NCI-H446 (cell line): Measurements from ENCODE around the gene CHRM2.

Source experiments
- DNase-seq, 2 experiments: peaks; one replicate each; lab custom pipeline; 2025; lab: John Stamatoyannopoulos, UW

The CHRM2 gene

DNA sequence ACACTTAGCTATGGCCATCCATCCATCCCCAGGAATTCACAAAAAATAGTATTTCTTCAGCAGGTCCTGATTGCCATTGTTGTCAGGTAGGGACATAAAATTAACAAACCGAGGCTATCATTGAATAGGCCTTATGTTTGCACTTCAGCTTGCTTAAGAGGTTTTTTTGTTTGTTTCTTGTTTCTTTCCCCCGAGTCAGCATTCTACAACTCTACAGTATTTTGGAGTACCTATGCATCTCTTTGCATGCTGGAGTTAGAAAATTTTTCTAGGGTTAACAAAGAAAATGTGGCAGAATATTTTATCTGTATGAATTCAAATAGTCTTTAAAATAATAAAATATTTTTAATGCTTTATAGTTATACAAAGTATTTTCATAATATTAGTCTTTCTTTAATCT lies 26.3 kb downstream of the CHRM2 start:
- no peak for DNase-seq

DNA sequence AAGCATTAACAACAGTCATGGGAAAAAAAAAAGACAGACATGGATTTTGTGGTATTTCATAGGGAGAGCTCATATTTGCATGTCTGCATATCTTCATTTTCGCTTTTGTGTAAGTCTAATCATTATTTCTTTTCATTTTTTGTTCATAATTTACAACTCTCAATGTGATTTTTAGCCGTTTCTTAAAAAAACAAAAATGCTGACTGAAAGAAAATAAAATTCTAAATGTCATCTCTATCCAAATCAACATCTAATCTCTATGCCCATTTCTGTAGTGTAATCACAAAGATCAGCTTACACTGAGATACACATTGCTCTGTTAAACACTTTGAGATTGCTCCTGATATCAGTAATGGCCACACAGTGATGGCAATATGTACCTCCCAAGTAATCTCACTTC lies 29.2 kb downstream of the CHRM2 start:
- no peak for DNase-seq

DNA sequence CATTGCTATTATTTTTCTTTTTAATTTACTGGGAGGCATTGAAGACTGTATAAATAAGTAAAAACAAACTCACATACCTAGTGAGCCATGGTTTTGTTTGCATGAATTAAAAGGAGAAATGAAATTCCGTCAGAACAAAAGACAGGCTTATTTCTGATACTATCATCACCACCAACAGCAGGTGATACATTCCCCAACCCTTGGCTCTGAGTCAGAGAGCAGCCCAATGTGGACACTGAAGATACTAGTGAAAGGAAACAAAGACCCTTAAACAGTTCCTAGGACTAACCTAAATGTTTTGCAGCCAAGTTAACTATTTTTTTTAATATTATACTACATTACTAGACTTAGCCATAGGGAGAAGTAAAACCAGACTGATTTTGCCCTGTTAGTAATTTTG lies 31.6 kb downstream of the CHRM2 start:
- DNase-seq, result no peak

DNA sequence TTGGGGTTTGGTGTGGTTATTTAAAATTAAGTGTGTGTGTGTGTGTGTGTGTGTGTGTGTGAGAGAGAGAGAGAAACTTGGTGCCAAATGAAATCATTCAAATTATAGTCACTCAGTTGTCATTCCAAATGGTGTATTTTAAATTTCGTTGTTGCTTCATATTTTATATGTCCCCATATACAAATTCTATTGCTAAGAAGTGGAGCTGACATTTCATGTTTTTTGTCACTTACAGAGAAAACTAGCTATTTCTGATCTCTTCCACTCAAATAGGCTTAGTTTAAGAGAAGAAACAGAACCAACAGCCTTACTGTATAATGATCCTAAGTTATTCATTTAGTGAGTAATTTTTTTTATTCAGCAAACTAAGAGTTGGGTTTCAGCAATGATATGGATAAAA lies 42.3 kb downstream of the CHRM2 start:
- no peak for DNase-seq

DNA sequence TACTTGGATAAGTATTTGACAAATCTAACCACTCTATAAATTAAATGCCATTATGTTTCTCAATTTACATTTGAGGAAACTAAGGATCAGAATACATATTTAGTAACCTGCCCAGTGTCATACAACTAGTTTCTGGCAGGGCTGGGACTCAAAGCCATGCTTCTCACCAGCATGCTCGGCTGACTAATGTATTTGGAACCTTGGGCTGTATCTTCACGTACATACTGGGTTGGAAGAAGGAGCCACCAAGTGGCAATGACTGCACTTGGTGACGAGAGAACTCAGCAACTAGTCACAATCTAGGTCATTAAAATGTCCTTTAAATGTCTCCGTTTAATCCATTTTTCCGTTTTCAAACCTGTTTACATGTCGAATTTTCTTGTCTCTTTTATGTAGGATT lies 42.9 kb downstream of the CHRM2 start:
- DNase-seq, result no peak

DNA sequence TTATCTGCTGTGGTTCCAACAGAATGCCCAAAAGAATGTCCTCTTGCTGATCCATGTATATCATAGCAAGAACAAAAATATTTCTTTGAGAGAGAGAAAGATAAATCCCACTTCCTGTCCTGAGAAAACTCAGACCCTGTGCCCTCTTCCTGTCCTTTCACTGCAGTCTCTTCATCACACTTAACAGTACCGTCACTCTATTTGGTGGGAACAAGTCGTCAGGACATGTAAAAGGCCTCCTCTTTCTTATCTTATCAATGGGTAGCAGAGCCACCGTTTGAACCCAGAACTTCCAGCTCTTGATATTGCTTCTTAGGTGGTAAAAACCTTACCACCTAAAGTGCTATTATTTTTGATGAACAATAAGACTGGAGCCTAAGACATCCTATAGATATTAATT lies 43.9 kb downstream of the CHRM2 start:
- no peak for DNase-seq

DNA sequence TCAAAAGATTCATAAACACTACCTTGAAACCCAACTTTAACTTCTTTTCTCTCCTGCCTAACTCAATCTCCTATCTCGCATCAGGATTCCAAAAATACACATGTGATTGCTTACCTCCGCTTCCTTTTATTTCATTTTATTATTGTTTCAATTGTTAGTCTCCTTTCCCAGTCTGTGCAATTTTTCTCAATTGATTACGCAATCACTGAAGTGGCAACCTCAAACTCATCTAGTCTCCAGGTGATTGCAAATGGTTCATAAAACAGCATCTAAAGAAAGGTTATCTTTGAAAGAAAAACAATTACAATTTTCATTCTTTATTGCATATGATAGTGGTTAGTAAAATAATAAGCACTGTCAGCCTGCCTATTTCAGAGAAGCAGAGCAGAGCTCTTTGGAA lies 45.6 kb downstream of the CHRM2 start:
- DNase-seq, result no peak

DNA sequence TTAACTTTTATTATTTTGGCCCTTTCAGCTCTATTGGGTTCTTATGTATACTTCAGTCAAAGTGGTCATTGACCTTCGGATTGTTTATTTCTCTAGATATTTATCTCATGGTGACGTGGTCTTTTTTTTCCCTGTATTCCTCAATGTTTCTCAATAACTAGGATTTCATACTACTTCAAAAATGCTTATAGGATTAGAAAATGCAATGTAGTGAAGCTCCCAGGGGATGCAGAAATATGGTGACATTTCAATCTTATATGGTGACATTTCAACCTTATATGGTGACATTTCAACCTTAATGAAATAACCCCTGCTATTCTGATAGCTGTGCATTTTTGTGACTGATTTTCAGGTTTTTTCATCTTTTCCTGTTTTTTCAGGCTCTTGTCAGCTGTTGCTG lies 51.4 kb downstream of the CHRM2 start:
- DNase-seq, result no peak

DNA sequence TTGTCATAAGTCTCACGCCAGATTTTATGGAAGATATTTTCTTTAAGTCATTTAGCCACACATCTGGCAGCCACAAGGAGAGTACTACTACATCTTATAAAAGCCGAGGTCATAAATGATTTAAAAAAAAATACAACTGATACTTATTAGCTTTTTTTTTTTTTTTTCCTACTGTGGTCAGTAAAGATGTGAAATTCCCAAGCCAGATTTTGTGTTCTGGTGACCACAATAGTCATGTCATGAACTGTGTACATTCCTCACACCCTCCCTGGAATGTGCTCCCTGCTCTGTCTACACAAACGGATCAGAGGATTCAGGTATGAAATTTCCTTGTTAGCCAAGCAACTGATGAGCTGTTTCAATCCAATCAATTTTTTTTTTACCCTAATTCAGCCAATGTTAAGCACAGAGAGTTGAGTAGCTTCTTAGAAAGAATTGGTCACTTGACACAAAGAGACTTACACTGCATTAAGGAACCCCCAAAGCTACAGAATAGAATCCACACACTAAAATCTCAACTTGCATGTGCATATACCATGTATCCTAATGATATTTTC lies 54.7 kb downstream of the CHRM2 start:
- DNase-seq, result no peak

DNA sequence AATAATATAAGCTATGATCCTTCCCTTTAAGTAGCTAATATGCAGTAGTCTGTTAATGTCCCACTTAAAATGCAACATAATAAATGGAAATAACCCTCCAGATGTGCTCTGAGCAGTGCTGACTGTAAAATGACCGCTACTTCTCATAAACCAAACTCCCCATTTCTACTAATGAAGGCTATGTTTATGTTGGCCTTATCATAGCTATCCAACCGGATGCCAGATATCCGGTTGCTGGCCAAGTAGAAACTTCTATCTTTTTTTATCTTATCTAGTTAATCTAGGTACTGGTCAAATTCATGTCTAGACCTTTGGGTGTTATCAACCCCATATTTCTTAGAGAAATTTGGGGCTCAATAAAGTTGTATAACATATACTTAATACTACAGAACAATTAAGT lies 56.6 kb downstream of the CHRM2 start:
- no peak for DNase-seq

DNA sequence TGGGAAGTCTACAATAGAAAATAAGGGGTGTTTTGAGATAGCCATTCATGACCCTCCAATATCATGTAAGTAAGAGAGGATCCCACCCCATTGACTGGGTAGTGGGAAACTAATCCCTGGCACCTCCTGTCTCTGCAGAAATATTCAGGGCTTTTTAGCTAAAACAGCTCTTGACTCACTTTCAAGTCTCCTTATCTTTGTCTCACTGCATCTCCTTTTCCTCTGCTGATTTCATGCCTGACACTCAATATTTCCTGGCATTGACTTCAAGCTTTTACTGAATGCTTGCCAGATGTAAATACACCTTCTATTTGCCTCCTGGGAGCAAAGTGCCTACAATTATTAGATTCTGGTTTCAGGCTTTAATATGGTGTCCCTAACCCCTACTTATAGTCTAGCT lies 57.1 kb downstream of the CHRM2 start:
- DNase-seq, result no peak

DNA sequence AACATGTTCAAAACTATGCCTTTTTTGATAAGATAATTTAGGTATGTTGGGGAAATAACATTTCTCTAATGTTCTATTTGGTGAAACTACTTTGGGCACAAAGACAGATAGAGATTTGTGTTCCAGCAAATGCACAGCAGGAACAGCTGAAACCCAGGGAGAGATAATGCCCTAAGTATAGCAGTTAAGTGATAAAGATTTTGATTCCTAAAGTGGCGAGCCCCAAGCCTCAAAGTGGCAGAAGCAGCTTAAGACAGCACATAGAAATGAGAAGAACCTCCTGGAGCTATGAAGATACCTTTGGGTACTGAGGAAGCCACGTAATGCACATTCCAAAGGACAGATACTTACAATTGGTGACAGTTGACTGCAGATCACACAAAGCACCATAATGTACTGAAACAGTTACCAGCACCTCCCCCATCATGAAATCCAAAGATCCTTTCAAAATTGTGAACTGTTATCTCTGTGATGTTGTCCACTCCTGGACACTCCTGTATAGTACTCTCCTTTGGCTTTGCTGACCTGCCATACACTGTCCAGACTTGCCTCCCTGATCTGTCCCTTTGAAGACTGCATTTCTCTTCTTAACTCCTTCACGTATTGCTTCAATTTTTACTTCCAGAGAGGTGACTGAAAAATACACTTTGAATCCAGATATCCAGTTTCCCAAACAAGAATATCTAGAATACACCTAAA lies 62.9 kb downstream of the CHRM2 start:
- no peak for DNase-seq

DNA sequence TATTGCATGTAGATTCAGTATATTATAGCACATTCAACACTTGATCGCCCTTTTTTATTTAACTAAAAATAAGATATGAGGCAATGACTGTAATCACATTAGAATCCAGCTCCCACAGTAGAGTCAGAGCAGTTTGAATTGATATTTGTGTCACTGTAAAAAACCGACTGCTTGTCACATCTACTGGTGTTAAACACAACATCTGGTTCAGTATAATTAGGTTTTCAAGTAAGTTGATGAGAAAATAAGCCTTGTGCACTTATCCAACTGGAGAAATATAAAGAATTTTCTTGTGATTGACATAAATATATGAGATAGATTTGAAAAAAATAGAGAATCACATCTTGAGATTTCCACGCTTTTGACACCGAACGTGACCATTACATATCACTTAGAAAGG lies 69.0 kb downstream of the CHRM2 start:
- DNase-seq, result no peak

DNA sequence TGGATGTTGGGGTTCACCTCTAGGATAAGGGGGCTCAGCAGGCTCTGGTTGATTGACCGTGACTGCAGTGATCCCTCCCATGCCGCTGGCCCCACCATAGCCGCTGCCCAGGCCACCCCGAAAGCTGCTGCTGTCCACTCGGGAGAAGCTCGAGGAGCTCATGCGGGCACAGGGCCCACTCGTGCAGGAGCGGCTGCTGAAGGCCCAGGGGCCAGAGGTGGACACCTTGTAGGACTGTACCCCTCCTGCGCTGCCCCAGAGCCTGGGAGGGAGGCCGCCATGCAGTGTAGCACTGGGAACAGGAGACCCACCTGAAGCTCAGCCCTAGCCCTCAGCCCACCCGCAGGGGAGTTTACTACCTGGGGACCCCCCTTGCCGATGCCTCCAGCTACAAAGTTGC lies 70.0 kb downstream of the CHRM2 start:
- DNase-seq, result no peak

DNA sequence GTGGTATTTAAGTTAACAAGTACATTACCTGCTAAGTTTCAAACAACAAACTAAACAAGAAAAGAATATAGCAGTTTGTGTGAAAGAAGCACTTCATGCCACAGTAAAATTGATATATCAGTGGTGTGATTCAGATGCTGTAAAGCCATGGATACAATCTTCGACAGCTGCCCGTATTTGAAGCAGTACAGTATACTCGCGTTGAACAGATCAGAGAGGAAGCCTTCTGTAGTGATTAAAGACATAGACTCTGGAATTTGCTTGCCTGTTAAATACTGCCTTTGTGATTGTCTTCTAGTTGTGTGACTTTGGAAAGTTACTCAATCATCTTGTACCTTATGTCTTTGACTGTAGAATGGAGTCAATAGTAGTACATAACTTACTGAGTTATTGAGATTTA lies 71.7 kb downstream of the CHRM2 start:
- no peak for DNase-seq

DNA sequence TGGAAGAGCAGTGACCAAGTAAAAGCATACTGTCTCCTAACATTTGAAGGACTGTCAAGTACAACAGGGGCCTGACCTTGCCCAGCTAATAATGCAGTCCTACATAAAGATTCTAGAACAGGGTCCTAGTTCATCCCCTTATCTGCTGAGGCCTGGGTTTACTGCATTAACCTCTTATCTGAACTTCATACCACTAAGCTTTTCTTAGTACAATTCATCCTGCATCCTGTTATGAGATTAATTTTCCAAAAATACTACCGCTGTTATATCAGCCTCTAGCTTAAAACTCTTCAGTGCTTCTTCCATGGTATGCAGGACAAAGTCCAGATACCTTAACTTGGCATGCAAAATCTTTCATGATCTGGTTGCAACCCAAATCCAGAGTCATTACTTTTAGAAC lies 72.5 kb downstream of the CHRM2 start:
- DNase-seq, result no peak

DNA sequence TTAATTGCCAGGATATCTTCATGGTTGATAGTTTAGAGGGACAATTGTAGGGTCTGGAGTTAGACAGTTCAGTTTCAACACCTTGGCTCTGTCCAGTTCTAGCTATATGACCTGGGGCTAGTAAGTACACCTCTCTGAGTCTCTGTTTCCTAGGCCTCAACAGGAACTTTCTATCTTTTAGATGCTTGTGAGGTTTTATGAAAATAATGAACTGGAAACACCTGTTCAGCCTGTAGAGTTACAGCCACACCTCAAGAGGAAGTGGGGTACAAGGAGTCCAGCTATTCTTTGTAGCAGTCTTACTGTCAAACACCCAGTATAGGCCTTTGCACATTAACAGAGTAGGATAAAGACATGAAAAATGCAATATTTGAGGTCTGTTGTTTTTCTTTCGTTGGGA lies 73.4 kb downstream of the CHRM2 start:
- no peak for DNase-seq

DNA sequence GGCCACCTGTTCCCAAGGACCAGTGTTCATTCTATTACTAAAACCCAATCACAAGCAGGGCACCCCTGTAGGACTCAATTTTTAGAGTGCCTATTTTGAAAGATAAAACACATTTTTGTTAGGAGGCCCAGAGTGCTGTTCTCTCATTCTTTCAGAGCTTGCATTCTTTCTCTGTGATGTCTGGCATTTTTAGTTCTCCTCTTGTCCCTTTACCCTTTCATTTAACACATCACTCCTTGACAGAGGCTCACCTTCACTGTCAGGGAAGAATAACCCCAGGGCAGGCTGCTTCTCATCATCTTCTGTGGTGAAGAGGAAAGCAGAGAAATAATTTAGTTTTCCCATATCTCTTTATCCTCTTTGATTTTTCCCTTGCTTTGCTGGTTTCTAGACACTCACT lies 73.9 kb downstream of the CHRM2 start:
- no peak for DNase-seq

DNA sequence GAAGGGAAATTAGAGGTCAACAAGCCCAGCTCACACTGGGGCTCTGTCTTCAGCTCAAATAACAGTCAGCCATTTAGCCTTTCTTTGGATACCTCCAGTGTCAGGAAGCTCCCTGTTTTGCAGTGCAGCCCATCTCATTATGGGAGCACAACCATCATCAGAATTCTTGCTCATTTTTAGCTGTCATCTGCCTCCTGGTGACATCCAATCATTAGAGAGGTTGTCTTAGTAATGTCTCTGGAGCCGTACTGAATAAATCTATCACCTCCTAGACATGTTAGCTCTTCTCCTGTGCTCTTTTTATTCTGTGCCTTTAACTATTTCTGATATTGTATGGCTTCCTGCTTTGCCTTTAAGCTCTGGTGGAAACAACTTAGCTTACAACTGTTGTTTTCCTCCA lies 74.5 kb downstream of the CHRM2 start:
- DNase-seq, result no peak

DNA sequence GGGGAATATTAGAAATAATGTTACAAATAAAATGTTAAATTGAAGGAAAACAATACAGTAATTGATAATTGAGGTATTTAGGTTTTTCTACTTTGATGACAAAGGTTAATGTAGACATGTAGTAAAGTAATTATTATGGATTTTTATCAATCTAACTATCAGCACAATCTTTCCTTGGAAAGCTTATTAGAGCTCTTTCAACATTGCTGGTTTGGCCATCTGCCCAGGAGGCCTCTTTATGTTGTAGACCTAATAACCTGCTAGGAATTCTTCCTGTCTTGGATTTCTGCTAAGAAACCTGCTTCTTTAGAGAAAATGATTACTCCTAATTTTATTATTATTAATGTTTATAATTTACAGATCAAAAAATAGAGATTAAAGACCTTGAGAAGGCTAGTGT lies 78.9 kb downstream of the CHRM2 start:
- no peak for DNase-seq

DNA sequence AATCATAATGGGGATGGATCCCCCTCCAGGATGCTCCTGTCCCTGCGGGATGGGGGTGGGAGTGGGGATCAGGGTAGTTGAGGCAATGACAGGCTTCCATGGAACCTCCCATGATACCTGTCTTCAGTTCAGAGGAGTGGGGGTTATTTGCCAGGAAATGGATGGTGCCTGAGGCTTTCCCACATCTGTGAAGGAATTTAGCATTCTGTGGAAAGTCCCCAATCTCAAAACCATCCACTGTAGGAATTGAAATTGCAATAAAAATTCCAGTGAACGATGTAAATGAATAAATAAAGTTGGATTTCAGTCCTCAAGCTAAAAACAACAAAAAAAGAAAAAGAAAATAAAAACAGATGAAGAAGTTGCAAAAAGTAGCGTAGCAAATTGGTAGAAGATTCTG lies 81.9 kb downstream of the CHRM2 start:
- DNase-seq, result no peak

DNA sequence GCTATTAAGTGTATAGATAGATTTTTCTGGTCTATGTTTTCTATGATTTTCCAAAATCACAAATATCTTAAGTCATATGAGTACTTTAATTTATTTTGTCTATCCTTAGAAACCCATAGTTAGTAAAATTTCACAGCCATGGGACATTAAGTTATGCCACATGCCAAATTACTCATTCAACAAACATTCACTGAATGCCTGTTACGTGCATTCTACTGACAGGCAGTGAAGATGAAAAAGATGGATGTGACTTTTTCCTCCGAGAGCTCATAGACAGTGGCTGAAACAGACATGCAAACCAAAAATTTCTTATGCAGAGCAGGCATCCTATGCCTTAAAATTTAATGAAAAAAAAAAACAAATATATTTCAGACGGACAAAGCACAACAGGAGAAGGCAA lies 84.9 kb downstream of the CHRM2 start:
- no peak for DNase-seq

DNA sequence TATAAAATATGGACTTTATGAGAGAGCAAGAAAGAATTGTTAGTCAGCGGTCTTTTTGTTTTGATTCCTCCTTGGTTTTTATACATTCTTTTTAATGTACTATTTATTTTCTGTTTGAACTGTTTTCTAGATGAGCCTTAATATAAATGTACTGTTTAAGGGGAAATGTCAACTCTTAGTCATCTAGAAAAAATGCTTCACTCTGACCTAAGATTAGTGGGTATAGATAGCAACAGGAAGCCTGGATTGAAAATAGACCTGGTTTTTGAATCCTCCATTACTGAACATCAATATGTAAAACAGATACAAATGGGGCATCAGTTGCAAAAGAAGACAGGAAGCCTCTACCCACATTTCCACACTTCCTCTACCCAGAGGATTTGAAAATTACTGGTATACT lies 87.8 kb downstream of the CHRM2 start:
- no peak for DNase-seq

DNA sequence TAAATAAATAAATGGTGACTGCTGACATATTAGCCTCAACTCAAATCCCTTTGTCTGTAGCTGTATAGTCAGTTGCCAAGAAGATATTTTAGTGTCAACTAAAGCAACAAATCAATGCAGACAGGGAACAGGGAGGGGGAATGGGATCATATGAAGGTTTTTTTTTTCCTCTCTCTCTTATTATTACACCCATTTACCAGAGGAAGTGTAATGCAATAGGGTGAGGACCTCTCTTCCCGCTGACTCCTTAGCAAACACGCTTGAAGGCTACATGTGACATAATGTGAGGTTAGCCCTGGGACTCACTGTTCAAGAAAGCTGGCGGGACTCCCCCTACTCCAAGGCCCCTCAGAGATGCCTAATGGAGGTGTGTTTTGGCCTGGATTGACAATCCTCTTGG lies 88.2 kb downstream of the CHRM2 start:
- no peak for DNase-seq

DNA sequence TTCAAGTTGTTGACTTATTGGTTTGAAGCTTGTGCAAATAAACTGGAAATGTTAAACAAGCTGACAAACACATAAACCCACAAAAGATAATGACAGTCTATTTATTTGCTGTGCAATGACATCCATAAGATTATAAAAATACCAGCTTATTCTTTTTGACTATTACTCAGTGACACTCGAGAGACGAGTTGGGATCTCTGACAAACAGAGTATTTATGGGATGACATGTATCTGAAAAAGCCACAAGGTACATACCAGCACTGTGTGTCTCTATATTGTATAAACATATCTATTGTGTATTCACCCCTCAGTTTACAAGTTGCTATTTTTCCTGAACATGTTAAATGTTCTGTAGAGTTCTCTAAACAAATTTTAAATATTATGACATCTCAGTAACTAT lies 88.9 kb downstream of the CHRM2 start:
- DNase-seq, result no peak
